HCT116 (cell line): ENCODE measurements around the gene HIGD2B. TPM values are rescaled to one million over a fixed set of nuclear protein-coding genes. Genes with fewer than 3 reads are reported as not detected.
"Not testable (repeated sequence)": the region's sequence is repeated elsewhere in the genome, so short reads cannot be mapped to it uniquely, and the experiment has no call there.

Experiments used
- ATAC-seq: fragments of 200-7000 bp; cut with Tn5 transposase; 2 replicates; pipeline ENCODE4 v1.9.1; 2020; ENCODE audit warnings: mild to moderate bottlenecking, moderate library complexity
- BruUV-seq: library from RNA; stranded (reverse); fragments of 400-500 nt; replicated peaks from 2 replicates; lab custom pipeline; 2021; lab: Mats Ljungman, UMichigan
- CTCF ChIA-PET: fragments of 300-600 bp; sonication (Branson Sonifier 250); formaldehyde crosslinking; loops from one replicate; lab custom pipeline; 2021; ENCODE audit warnings: antibody characterized with exemption; lab: Charles Lee
- POLR2A ChIA-PET: fragments of 300-600, 350-600 bp; sonication (Branson Sonifier 250); formaldehyde crosslinking; loops from one replicate; lab custom pipeline; 2021; ENCODE audit warnings: antibody characterized with exemption; lab: Charles Lee
- RAD21 ChIA-PET, 2 experiments: fragments of 300-600 bp; sonication (Branson Sonifier 250); formaldehyde crosslinking; loops; one replicate each; lab custom pipeline; 2023; ENCODE audit warnings: low total read pairs in 2 of 2; ENCODE audit not compliant: uncharacterized antibody in 2 of 2, unreplicated experiment in 2 of 2, low non-redundant PET in 1 of 2; lab: Charles Lee
- DNase-seq: peaks from one replicate; pipeline ENCODE4 v3.0.0-alpha.2; 2010; ENCODE audit warnings: low read depth, low spot score
- H2AFZ ChIP-seq: fragments of 200-600 bp; shearing (Covaris generic), sonication (generic); 2 replicates; pipeline ENCODE4 v1.6.1; 2017; ENCODE audit warnings: low read depth, mixed run types, mixed read lengths, antibody characterized with exemption, low read length; ENCODE audit not compliant: poor library complexity, severe bottlenecking
- H3K27ac ChIP-seq: 2 replicates; pipeline ENCODE4 v1.5.1; 2012; ENCODE audit warnings: low read depth, low read length
- H3K27me3 ChIP-seq: fragments of 200-600 bp; sonication (generic); 2 replicates; pipeline ENCODE4 v1.6.1; 2016; ENCODE audit warnings: mixed run types, low read length, mixed read lengths; ENCODE audit not compliant: insufficient read depth
- H3K36me3 ChIP-seq, 2 experiments: fragments of 200-500 bp in 1 of 2; fragments of 200-600 bp in 1 of 2; sonication (Bioruptor generic) in 1 of 2; sonication (generic) in 1 of 2; 2 replicates each; pipeline versions ENCODE4 v1.5.1 to v1.6.1; 2014 to 2016; ENCODE audit warnings: low read length in 2 of 2, inconsistent platforms in 1 of 2, mixed read lengths in 1 of 2, mixed run types in 1 of 2; ENCODE audit not compliant: insufficient read depth in 2 of 2, control insufficient read depth in 1 of 2
- H3K4me1 ChIP-seq, 2 experiments: fragments of 200-600 bp in 1 of 2; sonication (generic) in 1 of 2; 2 replicates each; pipeline versions ENCODE4 v1.5.1 to v1.6.1; 2012 to 2017; ENCODE audit warnings: low read length in 2 of 2, inconsistent platforms in 1 of 2, mild to moderate bottlenecking in 1 of 2, mixed read lengths in 1 of 2, mixed run types in 1 of 2, moderate library complexity in 1 of 2; ENCODE audit not compliant: insufficient read depth in 2 of 2, control insufficient read depth in 1 of 2
- H3K4me2 ChIP-seq: fragments of 200-600 bp; sonication (generic); 2 replicates; pipeline ENCODE4 v1.6.1; 2017; ENCODE audit warnings: mixed run types, low read length, mixed read lengths
- H3K4me3 ChIP-seq, 2 experiments: fragments of 200-600 bp in 1 of 2; sonication (generic) in 1 of 2; replicated peaks in 1 of 2; 2 replicates each; pipeline ENCODE4 v1.5.1; 2011 to 2016; ENCODE audit warnings: low read length in 2 of 2, control low read depth in 1 of 2, low read depth in 1 of 2, mild to moderate bottlenecking in 1 of 2, mixed read lengths in 1 of 2, mixed run types in 1 of 2
- H3K79me2 ChIP-seq: fragments of 200-600 bp; sonication (generic); 2 replicates; pipeline ENCODE4 v1.6.1; 2017; ENCODE audit warnings: mild to moderate bottlenecking, mixed run types, low read length, moderate library complexity, mixed read lengths; ENCODE audit not compliant: insufficient read depth
- H3K9ac ChIP-seq: fragments of 200-600 bp; sonication (generic); 2 replicates; pipeline ENCODE4 v1.6.1; 2016; ENCODE audit warnings: low read length, mixed read lengths
- H3K9me2 ChIP-seq: fragments of 200-600 bp; sonication (generic), shearing (Covaris generic); 2 replicates; pipeline ENCODE4 v1.6.1; 2017; ENCODE audit warnings: mixed run types, mild to moderate bottlenecking, moderate library complexity; ENCODE audit not compliant: insufficient read depth
- H3K9me3 ChIP-seq, 2 experiments: fragments of 200-500 bp in 1 of 2; fragments of 200-600 bp in 1 of 2; sonication (Bioruptor generic) in 1 of 2; sonication (generic) in 1 of 2; 2 replicates each; pipeline ENCODE4 v1.6.1; 2014 to 2017; ENCODE audit warnings: low read length in 2 of 2, mixed read lengths in 2 of 2, inconsistent platforms in 1 of 2, low read depth in 1 of 2, mild to moderate bottlenecking in 1 of 2, mixed run types in 1 of 2, moderate library complexity in 1 of 2; ENCODE audit not compliant: control insufficient read depth in 1 of 2, insufficient read depth in 1 of 2
- H4K20me1 ChIP-seq: fragments of 200-600 bp; sonication (generic), shearing (Covaris generic); 2 replicates; pipeline ENCODE4 v1.6.1; 2017; ENCODE audit warnings: mixed run types, mild to moderate bottlenecking, moderate library complexity; ENCODE audit not compliant: insufficient read depth
- CTCF ChIP-seq, 3 experiments: fragments of 200-600 bp in 1 of 3; sonication (generic) in 1 of 3; IDR thresholded peaks in 2 of 3; conservative IDR thresholded peaks in 1 of 3; 2 replicates each; pipeline ENCODE4 v1.5.1; 2012 to 2017; ENCODE audit warnings: low read depth in 2 of 3, low read length in 2 of 3, antibody characterized with exemption in 1 of 3, borderline replicate concordance in 1 of 3, control low read depth in 1 of 3, mild to moderate bottlenecking in 1 of 3, mixed read lengths in 1 of 3, mixed run types in 1 of 3, moderate library complexity in 1 of 3; ENCODE audit not compliant: insufficient read depth in 1 of 3
- RAD21 ChIP-seq: IDR thresholded peaks from 2 replicates; pipeline ENCODE4 v1.6.1; 2012; ENCODE audit warnings: low read depth, mild to moderate bottlenecking
- ZBTB33 ChIP-seq: IDR thresholded peaks from 2 replicates; pipeline ENCODE4 v1.6.1; 2011; ENCODE audit warnings: mild to moderate bottlenecking, low read length, moderate library complexity; ENCODE audit not compliant: insufficient replicate concordance; ENCODE audit errors: extremely low read depth
- ZFX ChIP-seq: fragments of 450-650 bp; IDR thresholded peaks from 2 replicates; pipeline ENCODE4 v1.6.1; 2017
- intact Hi-C: fragments of 100-400 bp; cut with micrococcal nuclease; formaldehyde crosslinking; loops from 2 replicates; pipeline ENCODE4 v1.10.0; 2022
- total RNA-seq: library from RNA; stranded (reverse); gene quantifications from one replicate; pipeline ENCODE4 v1.2.1, GENCODE V29; 2021; ENCODE audit not compliant: unreplicated experiment

Gene HIGD2B
- total RNA-seq, 1 experiment from 2014 or later = 0.27 TPM

GRCh38 chr15:72722071-72722696 is 36.2 kb upstream of the HIGD2B start:
- no peaks in the 10 kb centered on the region for H3K9me3 ChIP-seq
- H3K9ac ChIP-seq = no peak overlapping the region
- DNase-seq (peak; percentile 55), ATAC-seq (peak; percentile 90)
- intact Hi-C loops = loop anchor here (1.0 to 10.0 kb wide), 3 partner anchors 359 to 545 kb away; no protein-coding TSS in a partner anchor
- H3K4me2 ChIP-seq = no peak overlapping the region
- ChIA-PET RAD21 (interaction anchor here (0.6 to 0.8 kb wide), 2 partner anchors 360 to 519 kb away, joined by 3 to 4 read pairs; no protein-coding TSS in a partner anchor), POLR2A (no interaction called here), CTCF (interaction anchor here (0.7 to 3.5 kb wide), 26 partner anchors 8 to 552 kb away, joined by 3 to 23 read pairs (median 5); partner anchors contain the start of genes ADPGK, BBS4 and HIGD2B)
- TF ChIP-seq RAD21 = peak; percentile 69
- peak; percentile 46 to 95 (median 79); a peak in 5 of 6 replicates for TF ChIP-seq CTCF (IDR thresholded peaks at IDR 0.05 in 2 of 3, conservative IDR thresholded peaks at IDR 0.05 in 1 of 3; ENCODE audit: borderline replicate concordance in 1 of 3, insufficient read depth in 1 of 3, low read depth in 2 of 3, low read length in 2 of 3)
- no peak for TF ChIP-seq ZBTB33
- no peak for TF ChIP-seq ZFX
- H3K27me3 ChIP-seq = no peaks in the 10 kb centered on the region
- no peak overlapping the region for H2AFZ ChIP-seq
- no peaks in the 10 kb centered on the region for H3K9me2 ChIP-seq
- no peaks in the 10 kb centered on the region for H3K36me3 ChIP-seq
- H3K79me2 ChIP-seq = no peaks in the 10 kb centered on the region
- H4K20me1 ChIP-seq = no peaks in the 10 kb centered on the region
- no peak overlapping the region for H3K27ac ChIP-seq
- H3K4me3 ChIP-seq = no peak overlapping the region
- no TSS peak for BruUV-seq
- no peaks in the 10 kb centered on the region for H3K4me1 ChIP-seq

- POLR2A ChIA-PET, intact Hi-C loops, BruUV-seq, H3K36me3 ChIP-seq, H3K27me3 ChIP-seq, H3K9me2 ChIP-seq, H3K4me3 ChIP-seq, RAD21 ChIA-PET, H3K4me2 ChIP-seq, H2AFZ ChIP-seq, H3K4me1 ChIP-seq, H4K20me1 ChIP-seq, DNase-seq, H3K27ac ChIP-seq, H3K9me3 ChIP-seq, H3K79me2 ChIP-seq, ATAC-seq, H3K9ac ChIP-seq: not testable (repeated sequence)
- CTCF ChIA-PET = interaction anchor here (3.3 kb wide), 1 partner anchor 13 kb away, joined by 12 read pairs; no protein-coding TSS in a partner anchor
Observed at GRCh38 chr15:72708551-72709303, 22.7 kb upstream of the HIGD2B start.
